GM18505 (cell line): ENCODE results near the gene GARIN3.

Experiments used
- ATAC-seq: cut with Tn5 transposase; IDR thresholded peaks from one replicate; pipeline ENCODE4 v1.9.1; 2021; ENCODE audit not compliant: unreplicated experiment
- POLR2A ChIP-seq: IDR thresholded peaks from 4 replicates; pipeline ENCODE4 v1.6.1; 2011; ENCODE audit warnings: borderline replicate concordance; ENCODE audit not compliant: insufficient read depth, insufficient read length; ENCODE audit errors: extremely low read depth

The GARIN3 gene

GRCh38 chr5:157148734-157149615 is 17.1 kb downstream of the GARIN3 start:
- no peak for ATAC-seq
- TF ChIP-seq POLR2A, result no peak

DNA sequence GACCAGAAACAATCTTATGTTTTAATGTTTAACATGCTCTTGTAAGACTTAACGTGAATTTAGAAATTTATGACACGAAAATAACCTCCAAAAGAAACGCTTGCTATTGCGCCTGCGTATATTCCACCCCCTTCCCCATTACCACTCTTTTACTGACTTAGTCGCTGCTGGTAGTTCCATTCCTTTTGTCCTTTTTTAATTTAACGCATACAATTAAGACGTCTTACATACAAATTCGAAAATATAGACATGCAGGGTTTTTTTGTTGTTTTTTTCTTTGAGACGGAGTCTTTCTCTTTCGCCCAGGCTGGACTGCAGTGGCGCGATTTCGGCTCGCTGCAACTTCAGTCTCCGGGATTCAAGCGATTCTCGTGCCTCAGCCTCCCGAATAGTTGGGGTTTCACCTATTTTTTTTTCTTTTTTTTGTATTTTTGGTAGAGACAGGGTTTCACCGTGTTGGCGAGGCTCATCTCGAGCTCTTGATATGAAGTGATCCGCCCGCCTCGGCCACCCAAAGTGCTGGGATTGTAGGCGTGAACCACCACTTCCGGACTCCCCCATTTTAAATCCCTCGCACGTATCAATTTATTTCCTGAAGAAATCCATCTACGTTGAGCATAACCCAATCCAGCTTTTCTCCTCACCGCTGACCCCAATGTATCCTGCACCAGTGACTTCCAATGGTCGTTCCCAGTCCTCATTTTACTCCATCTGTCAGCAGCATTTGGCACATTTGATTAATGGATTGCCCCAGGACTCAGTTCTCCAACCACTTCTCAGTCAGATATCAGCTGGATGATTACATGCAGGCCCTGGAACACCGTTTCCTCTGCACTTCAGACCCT is 22.7 kb downstream of the GARIN3 start:
- peak; percentile 34 for ATAC-seq
- TF ChIP-seq POLR2A, result no peak

DNA sequence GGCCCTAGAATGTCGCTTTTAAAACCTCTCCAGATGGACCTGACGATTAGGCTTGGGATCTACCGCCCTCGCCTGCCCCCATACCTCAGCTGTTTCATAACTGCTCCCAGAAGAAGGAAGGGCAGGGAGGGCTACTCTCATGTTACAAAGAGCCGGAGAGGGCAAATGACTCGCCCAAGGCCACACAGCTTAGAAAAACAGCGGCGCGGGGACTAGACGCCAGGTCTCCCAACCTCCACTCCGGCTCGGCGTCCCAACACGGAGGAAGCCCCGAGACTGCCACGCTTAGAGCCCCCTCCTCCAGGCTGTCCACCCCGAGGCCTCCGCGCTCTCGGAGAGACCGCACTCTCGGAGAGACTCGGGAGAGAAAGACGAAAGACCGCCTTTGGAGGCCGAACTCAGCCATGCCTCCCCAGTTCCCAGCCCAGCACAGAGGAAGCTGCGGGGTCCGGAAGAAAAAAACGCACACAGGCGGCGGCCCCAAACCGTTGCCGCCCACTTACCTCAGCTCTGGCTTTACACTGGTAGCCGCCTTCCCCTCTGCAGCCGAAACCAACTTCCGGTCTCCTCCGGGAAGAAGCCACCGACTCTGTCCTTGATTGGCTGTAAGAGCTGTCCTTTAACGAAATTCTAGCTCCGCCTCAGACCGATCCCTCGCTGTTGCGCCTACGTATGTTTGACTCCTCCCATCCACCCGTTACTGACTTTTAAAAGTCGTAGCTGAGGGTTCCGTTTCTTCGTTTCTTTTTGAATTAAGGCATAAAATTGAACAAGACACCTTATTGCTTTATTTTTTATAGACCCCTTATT is 23.5 kb downstream of the GARIN3 start, which contains the start of gene MED7:
TSS of gene MED7 (minus strand) at position 549 of the 810 bp plus-strand sequence. CDS start 3,434 bp downstream, outside the sequence.
- TF ChIP-seq POLR2A, result peak; percentile 96
- peak; percentile 100 for ATAC-seq

DNA sequence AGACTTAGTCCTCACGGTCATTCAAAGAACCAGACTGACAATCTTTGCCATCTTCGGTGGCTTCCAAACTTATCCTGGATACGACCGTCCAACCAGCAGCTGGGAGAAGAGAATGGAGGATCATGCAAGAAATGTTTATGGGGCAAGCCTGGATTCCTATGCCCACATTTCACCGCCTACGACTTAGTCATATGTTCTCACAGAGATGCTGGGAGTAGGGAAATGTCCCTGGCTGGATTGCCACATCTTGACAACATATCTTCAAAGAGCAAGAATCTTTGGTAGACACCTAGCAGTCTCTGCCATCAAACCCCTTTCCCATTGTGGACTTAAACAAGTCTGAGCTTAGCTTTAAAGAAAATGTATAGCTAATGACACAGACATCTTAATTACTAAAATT is 28.4 kb downstream of the GARIN3 start:
- TF ChIP-seq POLR2A, result no peak
- ATAC-seq, result no peak

- no peak for TF ChIP-seq POLR2A
- ATAC-seq, result no peak
These were observed 33.8 kb downstream of the GARIN3 start for GRCh38 chr5:157132281-157132612.

DNA sequence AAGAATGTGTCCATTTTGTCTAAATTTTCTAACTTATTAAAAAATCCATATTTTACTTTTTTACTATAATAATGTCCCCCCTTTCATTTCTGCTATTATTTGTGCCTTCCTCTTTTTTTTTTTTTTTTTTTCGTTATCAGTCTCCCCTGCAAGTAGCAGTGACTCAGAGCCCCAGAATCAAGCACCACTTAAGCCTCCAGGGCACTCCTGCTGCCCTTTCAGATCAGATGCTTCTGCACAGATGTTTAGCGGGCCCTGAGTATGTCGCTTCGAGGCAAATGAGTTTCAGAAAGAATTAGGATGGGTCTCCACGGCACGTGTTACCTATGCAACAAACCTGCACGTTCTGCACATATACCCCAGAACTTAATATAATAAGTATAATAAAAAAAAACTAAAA is 35.1 kb downstream of the GARIN3 start:
- no peak for TF ChIP-seq POLR2A
- no peak for ATAC-seq

DNA sequence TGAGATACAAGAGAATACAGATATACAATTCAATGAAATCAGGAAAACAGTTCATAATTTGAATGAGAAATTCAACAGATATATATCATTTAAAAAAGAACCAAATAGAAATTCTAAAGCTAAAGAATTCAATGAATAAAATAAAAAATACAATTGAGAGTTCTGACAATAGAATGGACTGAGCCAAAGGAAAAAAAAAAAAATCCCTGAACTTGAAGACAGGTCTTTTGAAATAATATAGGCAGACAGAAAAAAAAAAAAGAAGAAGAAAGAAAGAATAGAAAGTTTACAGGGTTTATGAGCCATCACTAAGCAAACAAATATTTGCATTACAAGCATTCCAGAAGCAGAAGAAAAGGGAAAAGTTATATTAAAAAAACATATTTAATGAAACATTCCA is 44.4 kb downstream of the GARIN3 start:
- no peak for TF ChIP-seq POLR2A
- no peak for ATAC-seq

- no peak for TF ChIP-seq POLR2A
- ATAC-seq, result no peak
These were observed 46.0 kb downstream of the GARIN3 start for GRCh38 chr5:157120102-157120501.

GRCh38 chr5:157116483-157116954 is 49.5 kb downstream of the GARIN3 start:
- ATAC-seq, result peak; percentile 52
- TF ChIP-seq POLR2A, result no peak

GRCh38 chr5:157115502-157115901 is 50.6 kb downstream of the GARIN3 start:
- no peak for TF ChIP-seq POLR2A
- ATAC-seq, result no peak

- TF ChIP-seq POLR2A, result no peak
- ATAC-seq, result no peak
These were observed 51.1 kb downstream of the GARIN3 start for GRCh38 chr5:157115012-157115411.

DNA sequence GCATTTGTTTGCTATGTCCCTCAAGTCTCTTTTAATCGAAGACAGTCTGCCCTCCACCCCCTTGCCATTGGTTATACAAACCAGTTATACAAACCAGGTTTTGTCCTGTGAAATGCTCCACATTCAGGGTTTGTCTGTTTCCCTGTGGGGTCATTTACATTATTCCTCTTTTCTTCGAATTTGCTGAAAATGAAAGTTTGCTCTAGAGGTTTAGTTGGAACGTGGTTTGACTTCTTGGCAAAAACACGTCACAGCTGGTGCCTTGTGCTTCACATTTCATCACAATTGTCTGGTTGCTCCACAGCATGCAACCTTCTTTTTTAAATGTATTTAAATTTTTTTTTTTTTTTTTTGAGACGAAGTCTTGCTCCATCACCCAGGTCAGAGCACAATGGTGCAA is 53.1 kb downstream of the GARIN3 start:
- no peak for TF ChIP-seq POLR2A
- ATAC-seq, result no peak
